Suppressor macrophage (primary cell): ENCODE results near the gene STK11IP.

ENCODE experiments used
- DNase-seq, 4 experiments: peaks; one replicate each; pipeline ENCODE4 v3.0.0-alpha.2; 2020 to 2022

STK11IP gene

GRCh38 chr2:219562049-219563020, 35.3 kb upstream of the STK11IP start:
- no peak for DNase-seq

GRCh38 chr2:219563271-219563928, 34.3 kb upstream of the STK11IP start:
- DNase-seq = no peak

- DNase-seq = no peak
Observed at GRCh38 chr2:219565130-219566080, 32.3 kb upstream of the STK11IP start.

- no peak for DNase-seq
Observed at GRCh38 chr2:219566640-219567039, 31.0 kb upstream of the STK11IP start.

- no peak for DNase-seq
Observed at GRCh38 chr2:219567131-219567530, 30.5 kb upstream of the STK11IP start.

GRCh38 chr2:219567791-219568361, 29.8 kb upstream of the STK11IP start:
- no peak for DNase-seq

- DNase-seq = no peak
Observed at GRCh38 chr2:219569041-219569440, 28.6 kb upstream of the STK11IP start.

- DNase-seq = no peak
Observed at GRCh38 chr2:219569635-219570034, 28.0 kb upstream of the STK11IP start.

- peak in 2 of 4 experiments; percentile 14 to 36 for DNase-seq
Observed at GRCh38 chr2:219570194-219570923, 27.3 kb upstream of the STK11IP start.

GRCh38 chr2:219570924-219571310, 26.7 kb upstream of the STK11IP start:
- DNase-seq = peak in 3 of 4 experiments; percentile 7 to 31 (median 17)

- peak; percentile 13 to 65 (median 40) for DNase-seq
Observed at GRCh38 chr2:219571311-219572236, 26.1 kb upstream of the STK11IP start, which contains the start of gene OBSL1. Gene OBSL1 (minus strand): TSS chr2:219571539. CDS start chr2:219571232, 307 bp downstream.

GRCh38 chr2:219572237-219573001, 25.2 kb upstream of the STK11IP start, which contains the start of gene INHA:
Gene INHA (plus strand): TSS chr2:219572310. CDS start chr2:219572375, 65 bp downstream.
- DNase-seq = no peak

GRCh38 chr2:219573166-219573565, 24.5 kb upstream of the STK11IP start:
- DNase-seq = no peak

- DNase-seq = no peak
Observed at GRCh38 chr2:219574484-219575311, 23.0 kb upstream of the STK11IP start.

GRCh38 chr2:219575566-219576504, 21.8 kb upstream of the STK11IP start:
- no peak for DNase-seq

- DNase-seq = no peak
Observed at GRCh38 chr2:219576505-219577388, 20.9 kb upstream of the STK11IP start.
